Stimulated activated CD8-positive, alpha-beta memory T cell treated with anti-CD3 and anti-CD28 coated beads, Interleukin-7, amount 100 ng/mL, for 1 hour (primary cell): ENCODE results near the gene S1PR1.
"Not testable (repeated sequence)": the region's sequence is repeated elsewhere in the genome, so short reads cannot be mapped to it uniquely, and the experiment has no call there.

Experiments
- DNase-seq, 2 donors: peaks; one replicate each; pipeline ENCODE4 v3.0.0-alpha.2; 2020; ENCODE audit warnings: low read depth in 2 of 2

Gene S1PR1

DNA sequence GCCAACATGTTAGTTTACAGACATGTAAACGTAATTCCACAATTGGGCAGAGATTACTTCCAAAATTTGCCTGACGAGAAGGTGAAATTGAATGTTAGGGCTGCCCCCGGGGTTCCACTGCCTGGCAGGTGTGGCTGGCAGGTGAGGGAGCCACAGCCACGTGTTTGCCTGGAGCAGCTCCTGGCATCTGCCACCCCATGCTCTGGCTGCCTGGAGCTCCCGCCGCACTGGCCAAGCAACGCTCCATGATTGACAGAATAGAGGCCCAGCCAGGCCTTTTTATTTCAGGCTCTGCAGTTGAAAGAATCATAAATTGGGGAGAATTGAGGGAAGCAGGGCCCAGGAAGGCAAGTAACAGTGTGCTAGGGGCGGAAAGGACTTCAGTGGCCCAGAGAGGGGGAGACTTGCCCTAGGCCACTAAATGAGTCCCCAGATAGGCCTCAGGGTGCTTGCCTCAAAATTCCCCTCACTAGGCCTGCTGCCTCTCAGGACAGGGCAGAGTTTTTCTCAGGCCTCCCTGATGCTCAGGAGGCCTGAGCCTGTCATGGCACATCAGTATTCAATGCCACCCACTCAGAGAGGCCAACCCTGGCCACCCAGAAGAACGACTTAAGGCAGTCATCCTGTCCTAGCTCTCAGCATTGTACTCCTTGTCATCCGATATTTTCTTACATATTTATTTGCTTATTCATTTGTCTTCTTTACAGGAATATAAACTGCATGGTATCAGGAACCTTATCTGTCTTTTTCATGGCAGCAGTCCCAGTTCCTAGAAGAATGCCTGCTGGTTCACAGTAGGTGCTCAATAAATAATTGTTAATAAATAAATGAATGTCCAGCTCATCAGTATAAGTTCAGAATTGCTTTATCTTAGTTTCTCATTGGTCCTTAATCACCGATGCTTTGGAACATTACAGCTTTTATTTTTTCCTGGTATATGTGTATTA, 16.6 kb upstream of the S1PR1 start:
- no peak for DNase-seq

DNA sequence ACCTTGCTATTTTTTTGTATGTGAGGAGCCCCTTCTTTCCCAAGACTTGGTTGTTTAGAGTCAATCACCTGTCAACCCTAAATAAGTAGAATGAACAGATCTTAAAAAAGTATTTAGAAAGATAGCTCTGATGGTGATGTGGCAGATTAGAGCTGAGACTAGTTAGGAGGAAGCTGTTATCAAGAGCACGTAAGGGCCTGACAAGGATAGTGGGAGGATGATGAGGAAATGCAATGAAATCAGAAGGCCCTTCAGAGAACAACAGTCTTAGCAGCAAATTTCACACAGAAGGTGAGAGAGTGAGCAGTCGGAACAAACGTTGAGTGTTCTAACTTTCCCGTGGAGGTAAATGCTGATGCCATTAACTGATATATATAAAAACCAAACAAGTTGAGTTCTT, 15.9 kb upstream of the S1PR1 start:
- no peak for DNase-seq

DNA sequence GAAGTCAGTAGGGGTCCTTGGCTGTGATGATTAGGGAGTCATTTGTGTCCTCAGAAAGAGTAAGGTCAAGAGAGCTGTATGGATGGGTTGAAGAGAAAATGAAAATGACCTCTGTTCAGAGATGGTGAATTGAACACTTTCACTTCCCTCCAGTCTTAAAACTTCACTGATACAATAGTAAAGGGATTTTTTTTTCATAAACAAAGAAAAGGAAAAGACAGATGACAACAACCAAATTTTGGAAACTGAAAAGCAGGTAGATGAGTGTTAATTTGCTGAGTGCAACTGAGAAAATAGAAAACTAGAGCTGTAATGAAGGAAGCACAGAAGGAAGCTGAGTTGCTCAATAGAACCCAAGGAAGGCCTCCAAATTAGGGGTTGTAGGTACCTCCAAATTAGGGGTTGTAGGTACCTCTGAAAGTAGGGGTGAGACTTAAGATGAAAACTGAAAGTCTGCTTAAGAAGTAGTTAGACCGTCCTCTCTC, 14.8 kb upstream of the S1PR1 start:
- DNase-seq: no peak

DNA sequence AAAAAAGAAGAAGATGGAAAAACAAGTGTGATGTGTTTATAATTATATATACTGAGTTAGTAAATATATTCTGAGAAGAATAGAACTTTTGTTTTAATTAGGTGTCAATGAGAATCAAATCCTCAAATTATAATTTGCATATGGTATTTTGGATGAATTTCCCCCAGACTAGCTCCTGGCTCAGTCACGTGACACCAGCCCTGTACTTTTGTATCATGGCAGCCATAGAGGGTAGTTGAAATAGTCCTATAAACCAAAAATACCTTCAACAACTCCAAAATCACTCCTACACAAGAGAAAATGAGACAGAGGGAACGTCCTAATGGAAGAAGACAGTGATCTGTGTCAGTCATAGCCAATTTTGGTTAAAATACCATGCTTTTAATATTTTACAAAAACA, 9.0 kb upstream of the S1PR1 start:
- DNase-seq: no peak

DNA sequence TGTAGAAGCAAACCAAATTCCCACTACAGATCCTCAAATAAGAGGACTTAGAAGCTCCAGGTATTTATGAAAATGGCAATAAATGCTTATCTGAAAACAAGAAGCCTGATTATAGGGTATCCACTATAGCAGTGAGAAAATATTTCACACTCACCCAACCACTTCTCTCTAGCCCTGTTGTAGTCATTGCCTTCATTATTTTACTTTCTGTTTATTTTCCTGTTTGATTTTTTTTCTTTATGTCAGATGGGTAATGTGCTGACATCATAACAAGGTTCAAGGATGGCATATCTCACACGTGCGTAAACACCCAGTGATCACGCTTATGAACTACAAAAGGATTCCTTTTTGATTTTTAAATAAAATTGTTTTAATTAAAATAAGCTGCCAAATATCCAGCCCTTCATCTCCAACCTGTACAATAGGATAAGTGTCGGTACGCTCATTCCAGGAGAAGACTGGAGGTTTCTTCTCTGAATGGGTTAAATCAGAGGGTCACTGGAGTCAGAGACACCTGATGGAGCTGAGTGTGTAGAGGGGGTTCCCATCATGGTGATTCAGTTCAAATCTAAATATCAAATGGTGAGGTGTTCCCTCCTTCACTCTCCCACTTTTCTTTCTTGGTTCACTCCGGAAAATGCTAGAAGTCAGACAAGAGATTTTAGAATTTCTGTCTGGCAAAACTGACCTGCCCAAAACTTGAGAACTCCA, 8.2 kb upstream of the S1PR1 start:
- DNase-seq: no peak

DNA sequence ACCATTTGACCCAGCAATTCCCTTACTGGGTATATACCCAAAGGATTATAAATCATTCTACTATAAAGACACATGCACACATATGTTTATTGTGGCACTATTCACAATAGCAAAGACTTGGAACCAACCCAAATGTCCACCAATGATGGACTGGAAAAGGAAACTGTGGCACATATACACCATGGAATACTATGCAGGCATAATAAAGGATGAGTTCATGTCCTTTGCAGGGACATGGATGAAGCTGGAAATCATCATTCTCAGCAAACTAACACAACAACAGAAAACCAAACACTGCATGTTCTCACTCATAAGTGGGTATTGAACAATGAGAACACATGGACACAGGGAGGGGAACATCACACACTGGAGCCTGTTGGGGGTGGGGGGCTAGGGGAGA, 4.6 kb upstream of the S1PR1 start:
- DNase-seq: not testable (repeated sequence)

DNA sequence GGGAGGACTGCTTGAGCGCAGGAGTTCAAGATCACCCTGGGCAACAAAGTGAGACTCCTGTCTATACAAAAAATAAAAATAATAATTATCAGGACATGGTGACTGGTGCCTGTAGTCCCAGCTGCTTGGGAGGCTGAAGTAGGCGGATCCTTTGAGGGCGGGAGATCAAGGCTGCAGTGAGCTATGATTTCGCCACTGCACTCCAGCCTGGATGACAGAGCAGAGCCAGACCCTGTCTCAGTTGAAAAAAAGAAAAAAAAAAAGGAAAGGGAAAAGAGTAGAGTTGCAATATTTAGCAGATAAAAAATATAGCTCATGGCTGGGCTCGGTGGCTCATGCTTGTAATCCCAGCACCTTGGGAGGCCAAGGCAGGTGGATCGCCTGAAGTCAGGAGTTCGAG, 3.3 kb upstream of the S1PR1 start:
- no peak for DNase-seq

DNA sequence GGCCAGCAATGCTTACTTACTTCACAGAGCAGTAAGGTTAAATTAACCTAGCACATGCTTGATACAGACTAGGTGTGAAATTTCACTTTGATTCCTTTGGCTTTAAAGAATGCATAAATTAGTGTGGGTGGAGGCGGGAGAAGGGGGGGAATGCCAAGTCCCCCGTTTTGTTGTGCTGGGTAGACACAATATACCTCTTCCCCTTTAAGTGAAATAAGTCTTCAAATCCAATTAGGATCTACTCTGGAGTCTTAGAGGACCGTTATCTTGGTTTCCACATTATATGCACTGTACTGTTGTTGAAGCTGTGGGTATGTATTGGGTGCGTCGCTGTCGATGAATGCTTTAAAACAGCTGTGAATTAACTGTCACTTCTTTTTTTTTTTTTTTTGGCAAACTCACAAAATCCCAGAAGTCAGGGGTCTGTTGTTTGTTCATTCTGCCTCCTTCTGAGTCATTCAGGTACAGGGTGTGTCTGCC, 1.6 kb upstream of the S1PR1 start:
- no peak for DNase-seq

DNA sequence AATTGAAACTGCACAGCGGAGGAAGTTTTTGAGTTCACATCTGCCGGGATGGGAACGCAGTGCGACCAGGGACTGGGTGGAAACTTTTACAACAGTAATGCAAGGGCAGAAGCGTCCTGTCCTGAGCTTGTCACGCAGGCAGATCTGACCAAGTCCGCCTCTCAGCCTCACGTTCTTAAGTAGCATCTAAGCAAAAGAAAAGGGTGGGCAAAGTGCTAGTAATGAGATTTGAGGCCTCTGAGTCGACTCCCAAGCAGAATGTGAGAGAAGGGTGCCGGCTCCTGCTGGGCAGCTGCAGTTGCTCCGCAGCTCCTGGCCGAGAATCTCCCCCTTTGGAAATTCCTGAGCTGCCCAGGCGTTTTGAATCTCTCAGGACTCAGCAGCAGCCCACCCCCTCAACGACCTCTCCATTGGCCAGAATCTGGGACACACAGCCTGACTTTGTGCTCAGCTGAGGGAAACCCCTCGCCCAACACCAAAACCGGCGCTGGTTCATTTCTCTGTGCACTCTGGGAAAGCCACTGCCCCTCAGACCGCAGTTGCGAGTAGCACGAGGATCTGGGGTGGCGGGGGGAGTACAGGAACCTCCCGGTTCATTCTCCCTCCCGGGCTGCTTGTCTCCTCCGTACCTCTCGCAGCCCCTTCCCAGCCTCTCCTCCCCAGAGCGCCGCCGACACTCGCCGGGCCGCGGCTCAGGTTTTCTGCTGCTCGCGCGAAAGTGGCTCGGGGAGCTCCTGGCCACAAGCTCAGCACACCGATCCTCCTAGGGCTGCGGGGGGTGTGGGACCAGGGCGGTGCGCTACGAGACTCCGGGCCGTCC, 913 bp upstream of the S1PR1 start:
- DNase-seq: peak; percentile 29 to 32

DNA sequence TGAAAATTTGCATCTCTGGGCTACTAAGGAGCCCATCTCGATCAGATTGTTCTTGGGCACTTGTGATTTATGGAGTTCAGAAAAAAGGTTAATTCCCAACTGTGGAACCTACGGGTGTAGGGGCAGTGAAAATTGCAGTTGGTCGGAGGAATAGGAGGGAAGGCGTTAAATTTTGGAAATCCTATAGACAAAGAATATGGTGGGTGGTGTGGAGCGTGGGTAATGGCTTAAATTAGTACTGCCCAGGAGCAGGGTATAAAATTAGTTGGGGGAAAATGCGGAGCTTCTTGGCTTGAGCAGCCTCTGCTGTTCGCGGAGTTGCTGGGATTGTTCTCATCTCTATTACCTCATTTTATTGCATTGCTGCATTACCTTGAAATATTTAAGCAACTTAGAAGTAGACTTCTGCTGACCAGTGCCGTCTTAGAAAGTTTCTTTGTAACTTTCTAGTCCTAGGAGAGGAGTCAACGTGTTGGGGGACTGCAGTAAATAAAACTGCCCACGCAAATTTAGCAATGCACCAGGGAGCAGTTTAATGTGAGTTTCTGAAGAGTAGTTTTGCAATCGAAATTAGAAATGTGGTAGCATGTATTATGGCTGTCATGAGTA, 514 bp downstream of the S1PR1 start:
- no peak for DNase-seq

DNA sequence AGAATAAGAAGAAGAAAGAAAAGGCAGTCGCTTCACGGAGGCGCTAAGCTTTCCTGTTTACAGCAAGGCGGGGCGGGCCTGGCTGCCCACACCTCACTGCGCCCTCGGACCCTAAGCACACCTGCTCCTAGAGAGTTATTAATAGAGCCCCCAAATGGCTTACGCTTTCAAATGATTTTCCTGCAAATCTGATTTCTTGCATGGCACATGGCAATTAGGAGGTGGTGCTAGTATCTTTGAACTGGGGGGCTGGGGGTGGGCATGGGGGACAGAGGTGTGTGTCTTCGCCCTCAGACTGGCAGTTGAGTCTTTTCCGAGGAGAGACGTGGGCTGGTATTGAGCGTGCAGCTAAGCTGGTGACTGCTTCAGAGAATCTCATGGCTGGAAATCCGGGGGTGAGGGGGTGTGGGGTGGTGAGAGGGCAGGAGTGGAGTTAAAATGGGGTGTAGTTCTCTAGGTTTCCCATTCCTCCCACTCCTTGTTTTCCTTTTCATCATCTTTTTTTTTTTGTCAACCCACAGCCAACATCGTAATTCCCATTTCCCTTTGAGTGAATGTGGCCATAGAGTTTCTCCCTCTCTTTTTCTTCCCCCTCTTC, 1.3 kb downstream of the S1PR1 start:
- DNase-seq: no peak

DNA sequence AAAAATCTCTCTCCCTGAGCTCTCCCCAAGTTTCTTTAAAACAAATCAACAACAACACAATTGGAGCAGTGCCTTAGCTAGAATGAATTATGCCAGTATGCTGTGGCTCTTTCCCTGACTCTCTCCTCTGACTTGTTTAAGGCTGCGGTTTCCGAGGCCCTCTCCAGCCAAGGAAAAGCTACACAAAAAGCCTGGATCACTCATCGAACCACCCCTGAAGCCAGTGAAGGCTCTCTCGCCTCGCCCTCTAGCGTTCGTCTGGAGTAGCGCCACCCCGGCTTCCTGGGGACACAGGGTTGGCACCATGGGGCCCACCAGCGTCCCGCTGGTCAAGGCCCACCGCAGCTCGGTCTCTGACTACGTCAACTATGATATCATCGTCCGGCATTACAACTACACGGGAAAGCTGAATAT, 1.9 kb downstream of the S1PR1 start:
- DNase-seq: peak; percentile 71 to 87

DNA sequence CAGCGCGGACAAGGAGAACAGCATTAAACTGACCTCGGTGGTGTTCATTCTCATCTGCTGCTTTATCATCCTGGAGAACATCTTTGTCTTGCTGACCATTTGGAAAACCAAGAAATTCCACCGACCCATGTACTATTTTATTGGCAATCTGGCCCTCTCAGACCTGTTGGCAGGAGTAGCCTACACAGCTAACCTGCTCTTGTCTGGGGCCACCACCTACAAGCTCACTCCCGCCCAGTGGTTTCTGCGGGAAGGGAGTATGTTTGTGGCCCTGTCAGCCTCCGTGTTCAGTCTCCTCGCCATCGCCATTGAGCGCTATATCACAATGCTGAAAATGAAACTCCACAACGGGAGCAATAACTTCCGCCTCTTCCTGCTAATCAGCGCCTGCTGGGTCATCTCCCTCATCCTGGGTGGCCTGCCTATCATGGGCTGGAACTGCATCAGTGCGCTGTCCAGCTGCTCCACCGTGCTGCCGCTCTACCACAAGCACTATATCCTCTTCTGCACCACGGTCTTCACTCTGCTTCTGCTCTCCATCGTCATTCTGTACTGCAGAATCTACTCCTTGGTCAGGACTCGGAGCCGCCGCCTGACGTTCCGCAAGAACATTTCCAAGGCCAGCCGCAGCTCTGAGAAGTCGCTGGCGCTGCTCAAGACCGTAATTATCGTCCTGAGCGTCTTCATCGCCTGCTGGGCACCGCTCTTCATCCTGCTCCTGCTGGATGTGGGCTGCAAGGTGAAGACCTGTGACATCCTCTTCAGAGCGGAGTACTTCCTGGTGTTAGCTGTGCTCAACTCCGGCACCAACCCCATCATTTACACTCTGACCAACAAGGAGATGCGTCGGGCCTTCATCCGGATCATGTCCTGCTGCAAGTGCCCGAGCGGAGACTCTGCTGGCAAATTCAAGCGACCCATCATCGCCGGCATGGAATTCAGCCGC, 2.5 kb downstream of the S1PR1 start:
- DNase-seq: peak in 1 of 2 donors; percentile 45

DNA sequence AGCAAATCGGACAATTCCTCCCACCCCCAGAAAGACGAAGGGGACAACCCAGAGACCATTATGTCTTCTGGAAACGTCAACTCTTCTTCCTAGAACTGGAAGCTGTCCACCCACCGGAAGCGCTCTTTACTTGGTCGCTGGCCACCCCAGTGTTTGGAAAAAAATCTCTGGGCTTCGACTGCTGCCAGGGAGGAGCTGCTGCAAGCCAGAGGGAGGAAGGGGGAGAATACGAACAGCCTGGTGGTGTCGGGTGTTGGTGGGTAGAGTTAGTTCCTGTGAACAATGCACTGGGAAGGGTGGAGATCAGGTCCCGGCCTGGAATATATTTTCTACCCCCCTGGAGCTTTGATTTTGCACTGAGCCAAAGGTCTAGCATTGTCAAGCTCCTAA, 3.2 kb downstream of the S1PR1 start:
- no peak for DNase-seq

DNA sequence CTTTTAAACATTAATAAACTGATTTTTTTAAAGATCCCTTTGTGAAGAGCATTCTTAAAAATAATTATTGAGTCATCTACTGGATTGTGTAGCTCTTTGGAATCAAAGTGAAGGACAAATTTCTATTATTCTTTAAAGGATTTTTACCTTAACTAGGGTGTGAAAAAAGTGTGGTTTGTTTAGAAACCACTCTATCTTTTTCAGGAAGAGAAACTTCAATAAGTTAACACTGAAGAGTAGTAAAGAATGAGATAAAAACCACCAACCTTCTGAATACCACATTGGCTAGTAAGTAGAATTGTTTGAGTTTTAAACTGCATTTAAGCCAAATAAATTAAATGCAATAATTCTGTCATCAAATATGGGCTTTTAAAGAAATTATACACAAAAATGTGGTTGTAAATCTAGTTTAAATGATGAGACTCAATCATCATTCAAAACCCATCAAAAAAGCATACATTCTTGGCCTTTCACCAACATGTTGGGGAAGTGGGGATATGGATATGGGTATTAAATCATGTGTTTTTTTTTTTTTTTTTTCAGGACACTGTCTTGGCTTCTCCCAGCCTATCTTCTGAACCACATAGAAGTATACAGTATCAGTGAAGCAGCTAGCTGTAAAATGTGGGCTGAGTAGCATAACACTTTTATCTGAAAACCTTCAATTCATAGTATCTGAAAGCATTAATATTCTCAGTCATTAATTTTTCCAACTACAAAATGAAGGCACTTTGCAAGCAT, 4.8 kb downstream of the S1PR1 start:
- DNase-seq: no peak

DNA sequence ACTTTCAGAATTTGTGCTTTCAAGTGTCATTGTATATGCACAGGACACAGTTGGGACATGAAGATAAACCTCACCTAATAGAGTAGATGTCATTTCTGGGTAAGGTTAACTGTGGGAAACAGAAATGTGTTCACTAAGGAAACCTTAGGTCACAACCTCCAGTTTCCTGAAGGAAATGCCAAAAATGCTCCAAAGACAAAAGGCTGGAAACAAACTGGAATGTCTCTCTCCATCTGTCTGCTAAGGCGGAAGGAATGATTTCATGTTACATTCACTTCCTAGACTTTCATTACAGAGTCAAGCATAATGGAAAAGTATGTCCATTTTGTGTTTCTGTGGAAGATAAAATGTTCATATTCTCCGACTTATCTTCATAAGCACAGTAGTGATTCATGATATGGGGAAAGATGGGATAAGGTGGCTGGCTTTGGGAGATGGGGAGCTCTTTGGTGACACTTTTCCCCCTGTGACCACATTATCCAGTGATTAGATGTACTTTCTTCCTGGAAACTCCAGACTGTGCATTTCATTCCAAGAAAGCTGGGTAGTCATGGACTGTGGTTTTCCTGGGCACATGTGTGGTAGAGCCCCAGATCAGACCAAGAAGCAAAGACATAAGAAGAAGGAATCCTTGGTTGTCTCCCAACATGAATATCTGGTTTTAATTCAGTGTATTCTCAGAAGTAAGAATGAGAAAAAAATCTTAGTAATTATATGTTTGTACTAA, 5.7 kb downstream of the S1PR1 start:
- DNase-seq: no peak

DNA sequence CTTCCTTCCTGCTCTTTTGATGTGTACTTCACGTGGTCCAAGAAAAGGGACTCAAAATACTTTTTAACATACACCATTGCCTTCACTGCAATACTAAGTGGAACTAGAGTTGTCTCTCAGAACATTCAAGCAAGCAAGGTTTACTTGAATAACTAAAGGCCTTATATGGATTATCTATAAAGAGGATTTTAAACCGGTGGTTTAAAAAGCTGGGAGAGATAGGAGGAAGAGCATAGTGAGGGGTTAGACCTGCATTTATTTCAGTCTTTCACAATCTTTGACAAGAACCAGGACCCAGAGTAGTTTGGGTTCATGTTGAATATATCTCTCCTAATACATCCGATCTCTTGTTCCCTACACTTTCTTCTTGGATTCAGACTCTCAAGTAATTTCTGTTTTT, 6.9 kb downstream of the S1PR1 start:
- DNase-seq: no peak

DNA sequence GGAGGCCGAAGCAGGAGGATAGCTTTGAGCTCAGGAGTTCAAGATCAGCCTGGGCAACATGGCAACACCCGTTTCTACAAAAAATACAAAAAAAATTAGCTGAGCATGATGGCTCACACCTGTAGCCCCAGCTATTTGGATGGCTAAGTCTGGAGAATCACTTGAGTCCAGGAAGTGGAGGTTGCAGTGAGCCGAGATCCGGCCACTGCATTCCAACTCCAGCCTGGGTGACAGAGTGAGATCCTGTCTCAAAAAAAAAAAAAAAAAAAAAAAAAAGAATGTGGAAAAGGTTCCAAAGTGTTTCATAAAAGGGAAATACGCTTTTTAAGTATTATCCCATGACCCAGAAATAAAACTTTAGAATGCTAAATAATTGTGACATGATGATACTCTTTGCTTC, 8.0 kb downstream of the S1PR1 start:
- DNase-seq: no peak
